Stimulated activated naive CD4-positive, alpha-beta T cell treated with Interleukin-2 at 50 U/mL for 16 hours (primary cell): Measurements from ENCODE around the gene PLIN4.
"Not testable (repeated sequence)": the region's sequence is repeated elsewhere in the genome, so short reads cannot be mapped to it uniquely, and the experiment has no call there.

Experiments
- DNase-seq: peaks from one replicate; lab custom pipeline; 2025; lab: John Stamatoyannopoulos, UW

The PLIN4 gene

DNA sequence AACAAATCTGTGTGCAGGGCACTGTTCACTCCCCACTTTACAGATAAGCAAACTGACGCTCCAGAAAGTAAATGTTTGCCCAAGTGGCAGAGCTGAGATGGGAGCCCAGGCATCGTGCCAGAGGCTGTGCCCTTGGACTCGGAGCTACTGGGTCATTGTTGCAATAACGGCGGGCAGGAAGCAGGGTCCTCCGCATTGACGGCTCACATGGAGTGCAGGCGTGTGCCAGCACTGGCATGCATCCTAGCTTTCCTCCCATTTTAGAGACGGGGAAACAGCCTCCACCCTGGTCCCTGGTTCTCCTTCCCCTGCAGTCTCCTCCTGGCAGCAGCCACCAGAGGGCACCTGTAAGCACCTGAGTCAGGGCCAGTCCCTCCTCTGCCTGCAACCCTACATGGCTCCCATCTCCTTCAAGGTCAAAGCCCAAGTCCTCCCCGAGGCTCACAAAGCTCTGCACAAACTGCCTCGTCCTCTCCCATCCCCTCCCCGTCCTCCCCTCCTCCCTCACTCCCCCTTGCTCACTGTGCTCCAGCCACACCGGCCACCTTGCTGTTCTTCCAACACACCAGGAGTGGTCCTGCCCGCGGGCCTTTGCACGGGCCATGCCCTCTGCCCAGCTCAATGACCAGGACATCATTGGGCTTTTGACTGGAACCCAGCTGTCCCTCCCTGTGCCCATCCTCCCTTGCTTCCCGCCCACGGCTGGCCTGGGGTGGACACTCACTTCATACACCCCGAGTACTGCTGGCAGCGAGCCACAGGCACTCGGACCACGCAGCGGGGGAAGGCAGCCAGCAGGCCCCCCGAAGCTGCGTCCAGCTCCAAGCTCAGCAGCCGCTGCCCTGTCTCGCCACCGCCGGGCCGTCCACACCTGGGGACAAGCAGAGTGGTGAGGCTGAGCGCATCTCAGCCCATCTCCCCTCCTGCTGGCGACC, 29.3 kb upstream of the PLIN4 start:
- DNase-seq: no peak

DNA sequence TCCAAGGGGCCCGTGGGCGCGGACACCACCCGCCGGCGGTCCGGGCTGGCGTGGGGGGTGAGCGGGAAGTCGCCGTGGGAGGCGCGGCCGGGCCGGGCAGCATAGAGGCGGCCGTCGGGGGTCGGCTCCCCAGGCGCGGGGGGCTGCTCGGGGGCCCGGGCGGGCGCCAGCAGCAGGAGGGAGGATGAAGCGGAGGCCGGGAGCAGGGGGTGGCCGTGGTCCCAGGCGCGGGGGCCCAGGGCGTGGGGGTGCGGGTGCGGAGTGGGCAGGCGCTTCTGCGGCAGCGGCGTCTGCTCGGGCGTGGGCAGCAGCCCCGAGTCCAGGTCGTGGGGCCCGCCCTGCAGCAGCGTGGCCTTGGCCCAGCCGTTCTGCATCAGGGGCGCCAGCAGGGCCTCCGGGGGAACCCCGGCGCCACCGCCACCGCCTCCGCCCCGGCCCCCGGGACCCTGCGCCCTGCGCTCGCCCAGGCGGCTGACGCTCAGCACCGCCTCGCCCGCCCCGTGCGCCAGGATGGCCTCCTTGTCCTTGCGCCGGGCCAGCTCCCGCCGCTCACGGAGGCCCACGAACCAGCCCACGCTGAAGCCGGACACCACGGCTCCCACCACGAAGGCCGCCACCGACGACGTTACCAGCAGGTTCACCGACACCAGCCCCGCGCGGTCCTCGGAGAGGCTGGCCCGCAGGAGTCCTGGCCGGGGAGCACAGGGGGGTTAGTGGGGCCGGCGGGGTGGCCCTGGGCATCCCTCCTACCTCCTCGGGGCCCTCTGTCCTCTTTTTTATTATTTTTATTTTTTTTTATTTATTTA, 25.8 kb upstream of the PLIN4 start:
- no peak for DNase-seq

DNA sequence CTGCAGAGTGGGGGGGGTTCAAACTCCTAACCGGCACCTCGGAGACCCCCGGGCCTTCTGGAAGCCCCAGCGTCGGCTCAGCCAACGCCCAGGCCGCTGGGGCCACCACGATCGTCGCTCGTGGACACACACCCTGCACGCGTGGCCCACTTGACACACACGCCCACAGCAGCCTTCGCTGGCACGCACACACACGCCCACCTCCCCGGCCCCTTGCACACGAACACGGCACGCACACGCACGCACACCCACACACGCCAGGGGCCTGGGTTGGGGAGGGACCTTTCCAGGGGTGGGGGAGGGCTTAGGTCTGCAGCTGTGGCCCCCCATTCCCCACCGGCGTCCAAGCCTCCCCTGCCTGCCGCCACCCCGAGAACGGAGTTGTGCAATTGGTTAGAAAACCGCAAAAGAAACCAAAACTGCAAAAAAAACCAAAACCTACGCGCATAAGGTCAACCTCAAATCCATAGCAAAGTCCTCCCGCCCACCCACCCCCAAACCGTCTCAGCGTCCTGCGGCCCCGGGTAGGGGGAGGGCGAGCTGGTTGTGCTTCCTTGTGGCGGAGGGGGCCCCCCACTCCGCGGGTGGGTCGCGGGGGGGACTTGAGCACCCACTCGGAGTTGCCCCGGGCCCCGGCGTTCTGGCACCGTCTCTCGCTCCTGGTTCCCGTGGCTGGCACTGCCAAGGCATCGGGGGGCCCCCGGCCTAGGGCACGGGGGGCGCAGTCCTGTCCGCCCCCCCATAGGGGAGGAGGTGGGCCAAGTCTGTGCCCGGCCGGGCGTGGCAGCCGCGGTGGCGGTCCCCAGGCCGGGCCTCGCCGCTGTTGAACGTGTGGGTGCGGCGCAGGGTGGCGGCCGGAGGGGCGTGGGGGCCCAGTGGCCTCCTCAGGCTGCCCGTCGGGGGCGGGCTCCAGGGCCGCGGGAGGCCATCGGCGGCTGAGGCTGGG, 24.9 kb upstream of the PLIN4 start:
- no peak for DNase-seq

DNA sequence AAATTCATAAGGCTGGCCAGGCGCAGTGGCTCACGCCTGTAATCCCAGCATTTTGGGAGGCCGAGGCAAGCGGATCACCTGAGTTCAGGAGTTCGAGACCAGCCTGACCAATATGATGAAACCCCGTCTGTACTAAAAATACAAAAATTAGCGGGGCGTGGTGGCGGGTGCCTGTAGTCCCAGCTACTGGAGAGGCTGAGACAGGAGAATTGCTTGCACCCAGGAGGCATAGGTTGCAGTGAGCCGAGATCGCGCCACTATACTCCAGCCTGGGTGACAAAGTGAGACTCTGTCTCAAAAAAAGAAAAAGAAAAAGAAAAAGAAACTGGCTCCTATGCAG, 23.5 kb upstream of the PLIN4 start:
- not testable (repeated sequence) for DNase-seq

DNA sequence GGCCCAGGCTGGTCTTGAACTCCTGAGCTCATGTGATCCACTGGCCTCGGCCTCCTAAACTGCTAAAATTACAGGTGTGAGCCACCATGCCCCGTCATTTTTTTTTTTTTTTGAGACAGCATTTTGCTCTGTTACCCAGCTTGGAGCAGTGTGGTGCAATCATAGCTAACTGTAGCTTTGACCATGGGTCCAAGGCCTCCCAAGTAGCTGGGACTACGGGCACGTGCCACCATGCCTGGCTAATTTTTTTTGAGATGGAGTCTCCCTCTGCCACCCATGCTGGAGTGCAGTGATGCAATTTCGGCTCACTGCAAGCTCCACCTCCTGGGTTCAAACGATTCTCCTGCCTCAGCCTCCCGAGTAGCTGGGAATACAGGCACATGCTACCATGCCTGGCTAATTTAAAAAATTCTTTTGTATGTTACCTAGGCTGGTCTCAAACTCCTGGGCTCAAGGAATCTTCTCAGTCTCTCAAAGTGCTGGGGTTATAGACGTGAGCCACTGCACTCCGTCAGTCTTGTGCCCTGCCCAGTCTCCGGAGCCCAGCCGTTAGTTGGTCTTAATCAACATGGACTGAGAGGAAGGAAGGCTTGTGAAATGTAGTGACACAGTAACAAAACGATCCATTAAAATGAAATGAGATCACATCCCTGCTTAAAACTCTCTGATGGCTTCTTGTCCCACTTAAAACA, 23.0 kb upstream of the PLIN4 start:
- no peak for DNase-seq

DNA sequence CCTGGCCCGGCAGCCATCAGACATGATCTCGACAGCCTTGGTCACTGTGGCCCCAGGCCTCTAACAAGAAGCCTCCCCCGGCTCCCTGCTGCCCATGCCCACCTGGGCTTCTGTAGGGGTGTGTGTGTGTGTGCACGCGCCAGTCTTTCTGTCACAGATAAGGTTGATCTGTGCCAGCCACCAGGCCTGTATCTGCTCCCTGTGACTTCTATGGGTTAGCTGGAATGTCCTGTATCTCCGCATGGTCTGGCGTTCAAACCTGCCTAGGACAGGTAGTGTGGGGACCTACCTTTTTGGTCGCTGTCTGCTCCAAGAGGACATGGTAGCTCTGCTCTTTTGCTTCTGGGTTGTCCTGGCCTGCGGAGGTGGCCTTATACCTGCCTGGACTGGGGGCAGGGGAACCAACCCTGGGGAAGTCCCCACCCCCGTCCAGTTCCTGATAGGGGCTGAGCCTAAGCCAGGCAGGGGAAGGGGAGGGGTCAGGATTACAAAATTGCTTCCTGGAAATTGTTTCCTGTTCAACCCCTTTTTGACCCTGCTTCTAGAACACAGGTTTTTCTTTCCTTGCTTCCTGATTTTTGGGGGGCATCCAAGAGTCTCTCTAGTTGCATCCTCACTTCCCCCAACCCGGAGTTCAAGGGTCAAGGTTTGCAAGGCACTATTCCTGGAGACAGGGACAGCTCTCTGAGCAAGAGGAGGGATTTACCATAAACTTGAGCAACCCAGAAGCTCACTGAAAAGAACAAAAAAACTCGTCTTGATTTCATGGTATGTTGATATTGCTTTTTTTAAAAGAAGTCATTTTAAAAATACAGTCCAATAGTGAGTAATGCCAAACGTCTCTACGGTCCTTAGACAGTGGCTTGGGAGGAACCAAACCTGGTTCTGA, 21.7 kb upstream of the PLIN4 start, which contains the start of gene LRG1:
LRG1 (minus strand) TSS at position 344 of the 889 bp plus-strand sequence; CDS start at position 321, 23 bp downstream.
- DNase-seq: no peak

DNA sequence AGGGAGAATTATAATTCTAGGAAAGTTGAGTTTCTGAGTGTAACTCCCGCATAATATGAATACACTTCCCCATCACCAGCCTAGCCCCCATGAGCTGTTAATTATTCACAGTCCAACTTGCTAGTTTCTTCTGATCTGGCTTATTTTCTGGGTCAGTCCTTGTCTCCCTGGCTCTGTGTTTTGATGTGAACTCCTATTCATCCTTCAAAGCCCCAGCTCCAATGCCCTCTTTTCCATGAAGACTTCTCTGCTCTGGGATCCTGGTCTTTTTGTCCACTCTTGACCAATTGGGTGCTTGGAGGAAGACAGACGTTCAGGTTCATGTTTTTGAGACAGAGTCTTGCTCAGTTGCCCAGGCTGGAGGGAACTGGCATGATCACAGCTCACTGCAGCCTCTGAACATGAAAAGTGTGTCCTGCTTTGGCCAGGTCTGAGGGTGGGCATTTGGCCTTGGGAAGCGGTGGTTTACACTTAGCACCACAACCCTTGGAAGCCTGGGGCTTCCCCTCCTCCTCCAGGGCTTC, 20.9 kb upstream of the PLIN4 start:
- no peak for DNase-seq

DNA sequence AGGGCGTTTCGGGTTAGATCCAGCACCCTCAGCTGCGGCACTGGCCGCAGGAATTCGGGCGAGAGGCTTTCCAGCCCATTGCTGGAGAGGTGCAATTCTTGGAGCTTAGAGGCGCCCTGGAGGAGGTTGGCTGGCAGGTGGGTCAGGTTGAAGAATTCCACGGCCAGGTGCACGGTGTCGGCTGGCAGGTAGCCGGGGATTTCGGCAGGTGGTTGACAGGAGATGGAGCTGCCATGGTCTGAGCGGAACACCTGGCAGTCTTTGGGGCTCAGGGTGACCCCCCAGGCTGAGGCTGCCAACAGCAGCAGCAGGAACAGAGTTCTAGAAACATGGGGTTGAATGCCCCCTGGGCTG, 20.3 kb upstream of the PLIN4 start:
- DNase-seq: no peak

DNA sequence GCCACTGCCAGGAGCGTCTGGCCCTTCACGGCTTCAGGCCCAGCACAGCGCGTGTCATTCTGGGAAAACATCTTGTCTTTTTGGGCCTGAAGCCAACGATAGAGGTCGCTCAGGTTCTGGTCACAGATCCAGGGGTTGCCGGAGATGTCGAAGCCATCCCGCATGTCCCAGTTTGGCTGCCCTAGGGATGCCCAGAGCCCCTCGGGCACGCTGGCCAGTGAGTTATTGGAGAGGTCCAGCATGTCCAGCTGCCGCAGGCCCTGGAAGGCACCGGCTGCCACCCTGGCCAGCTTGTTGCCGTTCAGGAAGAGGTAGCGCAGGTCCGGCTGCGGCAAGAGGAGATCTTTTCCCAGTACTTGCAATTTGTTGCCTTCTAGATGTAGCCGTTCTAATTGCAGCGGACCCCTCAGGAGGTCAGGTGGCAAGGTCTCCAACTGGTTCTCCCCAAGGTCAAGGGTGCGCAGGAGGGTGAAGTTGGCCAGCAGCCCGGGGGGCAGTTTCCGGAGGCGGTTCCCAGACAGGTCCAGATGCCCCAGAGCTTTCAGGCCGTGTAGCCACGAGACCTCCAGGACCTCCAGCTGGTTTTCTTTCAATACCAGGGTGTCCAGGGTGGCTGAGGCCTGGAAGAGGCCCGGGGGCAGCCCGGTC, 19.8 kb upstream of the PLIN4 start:
- DNase-seq: no peak

DNA sequence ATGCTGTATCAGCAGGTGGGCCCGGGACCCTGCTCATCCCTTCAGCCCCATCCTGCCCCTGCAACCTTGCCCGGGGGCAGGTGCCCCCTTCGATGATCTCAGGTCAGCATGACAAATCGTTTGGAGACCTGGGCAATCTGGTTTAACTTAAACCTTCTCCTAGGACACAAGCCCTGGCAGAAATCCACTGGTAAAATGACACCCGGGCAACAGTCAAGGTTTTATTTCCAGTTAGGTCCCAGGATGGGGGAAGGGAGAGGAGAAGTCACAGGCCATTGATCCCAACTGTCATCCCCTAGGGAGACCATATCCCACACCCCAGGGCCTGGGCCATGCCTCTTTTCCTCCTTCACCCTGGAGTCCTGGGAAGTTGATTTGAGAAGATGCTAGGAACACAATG, 18.5 kb upstream of the PLIN4 start:
- DNase-seq: no peak

DNA sequence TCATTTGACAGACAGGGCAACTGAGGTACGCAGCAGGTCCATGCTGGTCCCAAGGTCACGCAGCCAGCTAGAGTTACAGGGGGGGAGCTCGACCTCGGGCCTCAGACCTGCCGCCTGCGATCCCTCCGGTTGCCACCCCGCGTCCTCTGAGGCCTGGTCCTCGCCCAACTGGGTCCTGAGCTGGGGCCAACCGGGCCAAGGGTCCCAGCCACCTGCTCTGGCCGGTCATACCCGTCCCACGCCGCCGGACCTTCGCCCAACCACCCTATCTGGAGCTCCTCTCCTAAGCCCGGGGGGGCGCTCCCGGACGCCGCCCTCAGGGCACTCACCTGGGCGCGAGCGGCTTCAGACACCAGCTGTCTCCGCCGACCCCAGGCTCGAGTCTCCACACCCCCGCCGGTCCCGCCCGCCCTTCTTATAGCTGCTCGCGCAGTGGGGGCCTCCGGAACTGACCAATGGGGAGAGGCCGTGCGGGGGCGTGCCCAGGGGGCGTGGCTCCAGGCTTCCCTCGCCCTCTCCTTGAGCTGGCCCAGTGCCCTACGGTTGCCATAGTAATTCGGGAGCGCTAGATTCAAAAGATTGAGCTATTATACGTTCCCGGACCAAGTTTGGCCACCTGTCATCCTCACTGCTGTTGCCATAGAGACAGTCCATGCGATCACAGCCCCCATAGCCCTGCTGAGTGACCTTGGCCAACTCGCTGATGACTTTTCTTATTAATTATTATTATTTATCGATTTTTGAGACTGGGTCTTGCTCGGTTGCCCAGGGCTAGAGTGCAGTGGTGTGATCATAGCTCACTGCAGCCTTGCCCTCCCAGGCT, 16.8 kb upstream of the PLIN4 start, which contains the start of gene PLIN5:
PLIN5 (minus strand) TSS at position 389 of the 823 bp plus-strand sequence. CDS start 1,150 bp downstream, outside the sequence.
- DNase-seq: no peak

DNA sequence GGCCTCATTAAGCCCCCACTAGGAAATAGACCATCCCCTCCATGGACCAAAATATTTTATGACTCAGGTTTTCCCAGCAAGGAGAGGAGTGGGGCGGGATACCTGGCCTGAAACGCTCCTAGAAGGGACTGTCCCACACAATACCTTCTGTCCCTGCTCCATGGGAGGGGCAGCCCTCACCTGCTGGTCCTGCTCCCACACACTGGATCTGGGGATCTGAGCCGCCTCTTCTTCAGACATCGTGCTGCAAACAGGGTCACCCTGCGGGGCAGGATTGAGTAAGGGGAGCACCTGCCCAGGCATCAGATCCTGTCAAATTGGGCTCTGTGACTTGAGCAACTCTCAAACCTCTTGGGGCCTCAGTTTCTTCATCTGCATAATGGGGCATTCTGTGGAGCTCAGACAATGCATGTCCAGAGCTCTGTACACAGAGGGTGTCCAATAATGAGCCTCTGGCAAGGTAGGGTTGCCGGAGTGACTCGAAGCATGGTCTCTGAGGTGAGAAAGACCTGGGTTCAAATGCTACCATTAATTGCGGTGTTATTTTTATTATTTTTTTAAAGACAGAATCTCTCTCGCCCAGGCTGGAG, 15.6 kb upstream of the PLIN4 start:
- no peak for DNase-seq

DNA sequence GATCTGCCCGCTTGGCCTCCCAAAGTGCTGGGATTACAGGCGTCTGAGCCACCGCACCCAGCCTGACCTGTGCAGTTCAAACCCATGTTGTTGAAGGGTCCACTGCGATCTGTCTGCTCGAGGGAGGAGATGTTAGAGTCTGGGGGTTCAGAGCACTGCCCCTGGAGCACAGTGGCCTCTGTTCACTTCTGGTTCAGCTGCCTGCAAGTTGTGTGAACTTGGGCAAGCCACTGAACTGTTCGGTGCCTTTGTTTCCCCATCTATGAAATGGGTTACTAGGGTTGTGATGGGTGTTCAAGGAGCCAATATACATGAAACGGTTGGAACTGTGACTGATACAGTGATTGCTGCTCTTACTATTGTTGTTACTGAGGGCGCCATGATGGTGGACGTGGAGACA, 15.0 kb upstream of the PLIN4 start:
- DNase-seq: no peak

DNA sequence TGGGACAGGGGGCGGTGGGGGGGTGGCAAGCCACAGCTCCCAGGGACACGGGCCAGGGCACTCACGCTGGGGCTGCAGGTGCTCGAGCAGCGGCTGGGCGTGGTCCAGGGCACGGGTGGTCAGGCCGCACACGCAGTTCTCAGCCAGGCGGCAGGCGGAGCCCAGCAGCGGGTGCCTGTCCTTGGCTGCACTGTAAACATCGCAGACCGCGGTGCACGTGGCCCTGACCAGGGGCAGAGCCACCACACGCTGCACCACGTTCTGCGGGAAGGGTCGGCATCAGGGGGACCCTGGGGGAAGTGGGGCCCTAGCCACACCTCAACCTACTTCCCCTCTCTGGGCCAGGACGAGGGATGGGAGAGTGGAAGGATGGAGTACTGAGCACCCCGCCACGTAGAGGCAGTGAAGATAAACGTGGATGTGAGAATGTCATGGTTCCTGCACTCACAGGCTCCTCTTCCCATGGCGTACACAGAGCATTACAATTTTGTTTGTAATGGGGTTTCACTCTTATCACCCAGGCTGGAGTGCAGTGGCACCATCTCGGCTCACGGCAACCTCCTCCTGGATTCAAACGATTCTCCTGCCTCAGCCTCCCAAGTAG, 13.4 kb upstream of the PLIN4 start:
- DNase-seq: no peak

DNA sequence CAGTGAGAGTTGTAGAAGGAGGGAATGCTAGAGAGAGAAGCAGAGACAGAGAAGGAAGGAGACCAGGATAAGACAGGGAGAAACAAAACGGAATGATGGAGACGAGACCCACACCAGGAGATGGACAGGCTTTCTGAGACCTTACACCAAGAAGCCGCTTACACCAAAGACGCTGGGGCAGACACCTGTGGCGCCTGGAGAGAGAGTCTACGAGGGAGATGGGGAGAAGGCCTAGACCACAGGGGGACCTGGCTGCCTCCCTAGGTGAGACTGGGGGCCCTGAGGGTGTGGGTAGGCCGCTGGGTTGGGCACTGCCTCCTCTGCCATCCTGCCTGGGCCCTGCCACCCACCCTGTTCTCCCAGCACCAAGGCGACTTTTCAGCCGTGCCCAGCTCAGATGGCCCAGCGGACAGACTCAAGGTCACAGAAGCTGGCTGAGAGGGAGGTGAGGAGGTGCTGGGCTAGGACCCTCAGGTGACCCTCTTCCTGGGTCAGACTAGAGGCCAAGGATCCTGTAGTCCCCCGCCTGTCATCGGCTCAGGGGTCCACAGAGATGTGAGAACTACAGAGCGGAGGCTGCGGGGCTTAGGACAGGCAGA, 11.7 kb upstream of the PLIN4 start:
- DNase-seq: no peak

DNA sequence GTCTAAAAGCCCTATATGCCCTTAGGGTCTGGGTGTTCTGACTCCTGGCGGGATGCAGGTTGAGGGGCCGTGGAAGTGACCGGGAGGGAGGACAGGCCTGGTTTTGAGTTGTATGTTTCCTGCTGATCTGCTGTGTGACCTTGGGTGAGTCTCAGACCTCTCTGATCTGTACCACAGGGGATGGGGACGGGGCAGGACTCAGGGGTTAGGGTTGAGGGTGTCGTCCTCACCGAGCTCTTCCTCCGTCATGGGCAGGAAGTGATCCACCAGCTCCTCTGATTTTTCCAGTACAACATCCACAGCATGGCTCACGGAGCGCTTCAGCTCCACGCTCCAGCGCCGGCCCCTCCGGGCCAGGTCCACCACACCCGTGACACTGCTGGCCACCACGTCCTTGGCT, 10.6 kb upstream of the PLIN4 start:
- no peak for DNase-seq

DNA sequence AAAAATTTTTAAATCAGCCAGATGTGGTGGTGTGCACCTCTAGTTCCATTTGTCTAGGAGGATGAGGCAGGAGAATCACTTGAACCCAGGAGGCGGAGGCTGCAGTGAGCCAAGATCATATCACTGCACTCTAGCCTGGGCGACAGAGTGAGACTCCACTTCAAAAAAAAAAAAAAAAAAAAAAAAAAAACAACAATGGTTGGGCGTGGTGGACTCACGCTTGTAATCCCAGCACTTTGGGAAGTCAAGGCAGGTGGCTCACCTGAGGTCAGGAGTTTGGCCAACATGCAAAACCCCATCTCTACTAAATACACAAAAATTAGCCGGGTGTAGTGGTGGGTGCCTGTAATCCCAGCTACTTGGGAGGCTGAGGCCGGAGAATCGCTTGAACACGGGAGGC, 9.1 kb upstream of the PLIN4 start:
- not testable (repeated sequence) for DNase-seq
